Measurements from ENCODE around the gene KBTBD6.

DNA sequence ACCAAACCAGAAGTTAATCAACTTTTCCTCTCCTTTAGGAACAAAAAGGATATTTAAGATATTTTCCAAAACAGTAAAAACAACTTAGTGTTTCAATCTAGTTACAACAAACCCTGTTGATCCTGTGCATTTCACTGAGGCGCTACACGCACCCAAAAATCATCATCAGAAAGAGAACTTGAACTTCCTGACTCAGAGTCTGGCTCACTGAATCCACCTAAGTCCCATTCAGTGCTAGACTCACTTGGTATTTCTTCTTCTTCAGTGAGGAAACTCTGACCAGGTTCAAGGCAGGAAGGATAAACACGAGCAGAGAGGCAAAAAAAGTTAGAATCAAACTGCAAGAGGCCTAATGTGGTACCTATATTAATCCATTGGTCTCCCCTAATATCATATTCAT, 2.2 kb downstream of the KBTBD6 start:
- TF ChIP-seq, protein P1, sequence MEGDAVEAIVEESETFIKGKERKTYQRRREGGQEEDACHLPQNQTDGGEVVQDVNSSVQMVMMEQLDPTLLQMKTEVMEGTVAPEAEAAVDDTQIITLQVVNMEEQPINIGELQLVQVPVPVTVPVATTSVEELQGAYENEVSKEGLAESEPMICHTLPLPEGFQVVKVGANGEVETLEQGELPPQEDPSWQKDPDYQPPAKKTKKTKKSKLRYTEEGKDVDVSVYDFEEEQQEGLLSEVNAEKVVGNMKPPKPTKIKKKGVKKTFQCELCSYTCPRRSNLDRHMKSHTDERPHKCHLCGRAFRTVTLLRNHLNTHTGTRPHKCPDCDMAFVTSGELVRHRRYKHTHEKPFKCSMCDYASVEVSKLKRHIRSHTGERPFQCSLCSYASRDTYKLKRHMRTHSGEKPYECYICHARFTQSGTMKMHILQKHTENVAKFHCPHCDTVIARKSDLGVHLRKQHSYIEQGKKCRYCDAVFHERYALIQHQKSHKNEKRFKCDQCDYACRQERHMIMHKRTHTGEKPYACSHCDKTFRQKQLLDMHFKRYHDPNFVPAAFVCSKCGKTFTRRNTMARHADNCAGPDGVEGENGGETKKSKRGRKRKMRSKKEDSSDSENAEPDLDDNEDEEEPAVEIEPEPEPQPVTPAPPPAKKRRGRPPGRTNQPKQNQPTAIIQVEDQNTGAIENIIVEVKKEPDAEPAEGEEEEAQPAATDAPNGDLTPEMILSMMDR (IDR thresholded peaks at IDR 0.05 in 2 of 3, conservative IDR thresholded peaks at IDR 0.05 in 1 of 3; ENCODE audit: borderline replicate concordance in 1 of 3, insufficient read depth in 1 of 3, low read depth in 2 of 3, low read length in 2 of 3), result no peak
- no peak for TF ChIP-seq EZH2 (IDR thresholded peaks at IDR 0.05)
- no peak for TF ChIP-seq EZH2phosphoT487 (IDR thresholded peaks at IDR 0.05; ENCODE audit: borderline replicate concordance)
- no peak for TF ChIP-seq CEBPB (IDR thresholded peaks at IDR 0.05; ENCODE audit: low read depth)
